Stimulated activated CD4-positive, alpha-beta T cell treated with anti-CD3 and anti-CD28 coated beads, Interleukin-2, amount 100 ng/mL, for 4 hours (primary cell): Measurements from ENCODE around the gene MACROD2.
"Not testable (repeated sequence)": the region's sequence is repeated elsewhere in the genome, so short reads cannot be mapped to it uniquely, and the experiment has no call there.

Source experiments
- DNase-seq: peaks from one replicate; pipeline ENCODE4 v3.0.0-alpha.2; 2020; ENCODE audit warnings: low read depth

MACROD2 gene

GRCh38 chr20:15976047-15976736 is 1980.9 kb downstream of the MACROD2 start:
- DNase-seq: no peak

DNA sequence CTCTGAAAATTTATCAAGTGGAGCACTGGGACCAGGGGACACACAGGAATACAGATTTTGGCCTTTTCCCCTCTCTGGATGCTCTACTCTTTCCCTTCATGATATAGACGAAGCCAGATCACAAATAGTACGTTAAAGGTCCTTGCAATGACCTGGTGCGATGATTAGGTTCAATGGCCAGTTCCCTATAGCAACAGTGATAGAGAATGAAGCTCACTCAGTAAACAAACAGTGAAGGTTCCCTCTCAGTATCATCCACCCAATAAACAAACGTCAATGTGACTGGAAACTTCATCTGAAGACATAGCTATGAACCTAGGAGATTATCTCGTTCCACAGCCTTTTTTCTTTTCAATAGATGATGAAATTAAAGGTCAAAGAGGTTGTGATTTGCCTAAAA is 1981.7 kb downstream of the MACROD2 start:
- DNase-seq: no peak

DNA sequence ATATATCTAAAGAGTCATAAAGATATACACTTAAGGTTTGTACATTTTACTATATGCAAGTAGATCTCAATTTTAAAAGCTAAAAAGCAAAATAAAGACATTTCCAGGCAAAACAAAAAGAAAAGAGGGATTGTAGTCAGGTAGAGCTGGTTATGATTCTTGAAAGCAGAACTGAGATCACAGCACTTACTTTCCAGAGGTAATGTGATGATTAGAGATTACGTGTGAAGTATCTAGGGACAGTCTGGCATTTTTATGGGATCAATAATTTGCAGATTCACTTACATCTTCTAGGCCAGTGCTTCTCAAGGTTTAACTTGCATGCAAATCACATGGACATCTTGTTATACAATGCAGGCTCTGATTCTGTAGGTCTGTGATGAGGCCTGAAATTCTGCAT is 1982.4 kb downstream of the MACROD2 start:
- DNase-seq: no peak

- not testable (repeated sequence) for DNase-seq
Observed at GRCh38 chr20:15985494-15986368, 1990.4 kb downstream of the MACROD2 start.

DNA sequence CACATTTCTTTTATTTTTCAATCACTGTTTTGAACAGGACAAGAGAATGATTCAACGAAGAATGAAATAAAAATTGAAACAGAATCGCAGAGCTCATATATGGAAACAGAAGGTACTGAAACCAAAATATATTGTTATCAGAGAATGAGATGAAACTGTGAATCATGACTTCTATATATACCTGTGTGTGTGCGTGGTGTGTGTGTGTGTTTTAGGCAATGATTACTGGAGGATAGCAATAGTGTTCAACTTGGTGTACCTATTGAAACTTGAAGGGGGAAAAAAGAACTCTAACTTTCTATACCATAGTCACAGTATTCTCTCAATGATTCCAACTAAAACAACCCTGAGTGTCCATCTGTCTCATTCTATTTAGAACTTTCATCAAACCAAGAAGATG is 1991.4 kb downstream of the MACROD2 start:
- DNase-seq: no peak

GRCh38 chr20:15991279-15991678 is 1996.0 kb downstream of the MACROD2 start:
- DNase-seq: no peak

- DNase-seq: no peak
Observed at GRCh38 chr20:15992564-15992963, 1997.2 kb downstream of the MACROD2 start.

GRCh38 chr20:16000112-16000511 is 2004.8 kb downstream of the MACROD2 start:
- DNase-seq: no peak

GRCh38 chr20:16001286-16001685 is 2006.0 kb downstream of the MACROD2 start:
- no peak for DNase-seq

DNA sequence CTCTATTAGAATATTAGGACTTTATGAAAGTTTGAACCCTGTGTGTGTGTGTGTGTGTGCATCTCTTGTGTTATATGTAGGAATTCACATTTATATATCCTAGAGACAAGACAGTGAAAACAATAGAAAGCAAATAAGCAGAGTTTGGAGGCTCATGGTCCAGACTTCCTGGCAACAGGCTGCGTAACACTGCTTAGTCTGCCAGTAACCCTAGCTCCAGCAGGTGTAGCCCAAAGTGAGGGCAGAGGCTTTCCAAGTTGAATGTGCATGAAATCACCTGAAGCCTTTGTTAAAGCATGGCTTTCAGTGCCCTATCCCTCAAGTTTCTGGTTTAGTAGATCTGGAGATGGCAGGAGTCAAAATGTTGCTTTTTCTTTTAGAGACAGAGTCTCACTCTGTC is 2008.0 kb downstream of the MACROD2 start:
- no peak for DNase-seq

- DNase-seq: no peak
Observed at GRCh38 chr20:16004108-16004854, 2009.0 kb downstream of the MACROD2 start.

DNA sequence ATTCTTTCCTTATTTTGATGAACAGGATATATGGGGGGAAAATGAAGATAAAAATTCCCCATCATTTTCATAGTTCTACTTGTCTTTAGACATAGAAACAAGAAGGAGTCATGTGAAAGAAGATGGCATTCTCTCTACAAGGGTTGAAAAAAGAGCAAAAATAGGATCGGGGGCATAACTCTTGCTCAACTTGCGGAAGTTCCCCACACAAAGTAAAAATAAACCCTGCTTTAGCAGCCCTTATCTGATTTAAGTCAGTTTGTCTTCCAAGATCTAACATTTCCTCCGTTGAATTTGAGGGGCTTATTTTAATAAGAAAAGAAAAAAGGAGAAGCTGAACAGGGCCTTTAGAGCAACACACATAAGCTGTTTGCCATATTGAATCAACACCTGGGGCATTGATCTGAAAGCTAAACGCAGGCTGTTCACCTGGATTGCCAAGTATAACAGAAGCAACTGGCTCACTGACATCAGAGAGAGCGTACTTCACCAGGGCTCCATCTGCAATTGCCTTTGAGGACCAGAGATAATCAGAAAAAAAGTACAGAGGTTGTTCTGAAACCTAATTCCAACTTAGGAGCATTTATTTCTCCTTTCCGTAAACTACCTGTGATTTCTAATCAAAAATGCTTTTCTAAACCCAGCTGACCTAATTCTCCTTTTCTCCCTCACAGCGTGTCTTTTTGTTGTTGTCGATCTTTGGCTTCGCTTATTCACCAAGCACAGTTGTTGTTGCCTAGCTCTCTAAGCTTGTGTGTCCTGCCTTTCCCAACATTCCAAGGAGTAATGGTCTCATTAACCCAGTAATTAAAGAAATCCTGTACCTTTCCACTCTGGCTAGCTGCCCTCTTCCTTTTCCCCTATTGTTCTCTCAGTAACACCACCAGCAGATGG is 2010.0 kb downstream of the MACROD2 start:
- no peak for DNase-seq

GRCh38 chr20:16005915-16006493 is 2010.7 kb downstream of the MACROD2 start:
- no peak for DNase-seq

- no peak for DNase-seq
Observed at GRCh38 chr20:16007164-16007563, 2011.8 kb downstream of the MACROD2 start.

- no peak for DNase-seq
Observed at GRCh38 chr20:16007962-16008361, 2012.6 kb downstream of the MACROD2 start.

GRCh38 chr20:16011056-16011455 is 2015.7 kb downstream of the MACROD2 start:
- DNase-seq: no peak

DNA sequence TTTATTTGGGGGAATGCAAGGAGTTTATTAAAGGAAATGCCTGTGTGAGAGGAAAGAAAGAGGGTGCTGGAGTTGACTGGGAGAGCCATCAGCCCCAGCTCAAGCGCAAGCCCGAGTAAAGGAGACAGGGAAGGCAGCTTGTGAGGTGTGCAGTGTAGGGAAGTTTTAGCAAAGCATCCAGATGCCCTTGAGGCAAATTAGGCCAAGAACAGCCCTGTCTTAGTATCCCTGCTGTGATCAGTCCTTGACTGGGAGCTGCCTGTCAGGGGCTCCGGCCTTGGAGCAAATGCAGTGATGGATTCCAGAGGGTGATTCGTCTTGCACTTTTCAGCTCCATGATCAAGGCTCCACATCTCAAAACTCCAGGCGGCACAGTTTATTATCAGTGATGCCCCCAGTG is 2016.2 kb downstream of the MACROD2 start:
- DNase-seq: no peak

DNA sequence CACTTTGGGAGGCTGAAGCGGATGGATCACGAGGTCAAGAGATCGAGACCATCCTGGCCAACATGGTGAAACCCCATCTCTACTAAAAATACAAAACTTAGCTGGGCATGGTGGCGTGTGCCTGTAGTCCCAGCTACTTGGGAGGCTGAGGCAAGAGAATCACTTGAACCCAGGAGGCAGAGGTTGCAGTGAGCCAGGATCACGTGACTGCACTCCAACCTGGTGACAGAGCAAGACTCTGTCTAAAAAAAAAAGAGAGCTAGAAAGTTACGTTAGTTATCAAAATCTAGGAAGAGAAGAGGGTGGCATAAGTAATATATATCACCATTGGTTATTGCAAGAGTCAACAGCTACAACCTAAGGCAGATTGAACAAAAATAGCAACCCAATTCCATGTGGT is 2017.6 kb downstream of the MACROD2 start:
- not testable (repeated sequence) for DNase-seq

DNA sequence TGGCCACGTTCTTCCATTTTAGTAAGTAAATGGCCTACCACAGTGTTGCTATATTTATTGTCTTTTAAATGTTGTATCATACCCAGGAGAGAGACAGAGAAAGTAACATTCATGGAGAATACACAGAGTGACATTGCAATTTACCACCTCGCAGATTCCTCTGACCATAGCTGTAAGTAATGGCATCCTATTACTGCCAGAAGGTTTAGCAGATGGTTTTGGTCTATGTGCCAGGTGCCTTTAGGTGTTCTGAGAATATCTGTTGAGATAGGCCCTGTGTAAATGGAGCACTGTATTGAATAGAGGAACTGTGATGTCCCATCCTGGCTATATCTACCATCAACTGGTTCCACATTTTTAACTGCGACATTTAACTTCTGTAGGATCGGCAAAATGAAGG is 2018.3 kb downstream of the MACROD2 start:
- no peak for DNase-seq

GRCh38 chr20:16014436-16014835 is 2019.1 kb downstream of the MACROD2 start:
- DNase-seq: no peak

GRCh38 chr20:16017656-16018055 is 2022.3 kb downstream of the MACROD2 start:
- DNase-seq: no peak
